Esophagus squamous epithelium (tissue), 4 donors: ENCODE data around the gene OVCH2.

ENCODE experiments used
- CTCF ChIP-seq, 6 experiments: fragments of 450-650 bp in 4 of 6; fragments of 200-600 bp in 2 of 6; sonication (generic) in 2 of 6; IDR thresholded peaks; one replicate each; pipeline ENCODE4 v1.5.1; 2016 to 2019; ENCODE audit warnings: antibody characterized with exemption in 6 of 6, mild to moderate bottlenecking in 4 of 6, moderate library complexity in 4 of 6
- POLR2A ChIP-seq, 4 donors: fragments of 450-650 bp; IDR thresholded peaks; one replicate each; pipeline ENCODE4 v1.6.1; 2017; ENCODE audit warnings: antibody characterized with exemption in 4 of 4, mild to moderate bottlenecking in 4 of 4, moderate library complexity in 3 of 4

DNA sequence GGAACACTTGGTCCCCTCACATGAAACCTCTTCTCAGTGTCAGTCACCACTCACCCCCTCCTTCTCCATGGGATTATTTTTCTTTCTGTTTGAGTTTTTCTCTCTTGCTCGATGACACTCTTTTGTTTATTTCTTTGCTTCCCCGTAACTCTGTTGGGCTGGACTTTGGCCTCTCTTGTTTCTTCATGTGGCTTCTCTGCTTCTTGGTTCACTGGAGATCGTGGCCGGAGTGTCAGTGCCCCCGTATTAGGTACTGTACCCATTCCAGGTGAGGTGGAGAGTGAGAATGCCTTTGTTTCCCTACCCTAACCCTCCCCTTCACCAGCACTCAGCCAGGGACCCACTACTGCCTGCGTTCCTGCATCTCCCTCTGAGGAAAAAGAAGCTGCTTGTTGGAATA is 65.5 kb downstream of the OVCH2 start:
- TF ChIP-seq CTCF (IDR thresholded peaks at IDR 0.05) (no peak), POLR2A (IDR thresholded peaks at IDR 0.05) (no peak)
